ENCODE measurements around the gene PRELID1.

DNA sequence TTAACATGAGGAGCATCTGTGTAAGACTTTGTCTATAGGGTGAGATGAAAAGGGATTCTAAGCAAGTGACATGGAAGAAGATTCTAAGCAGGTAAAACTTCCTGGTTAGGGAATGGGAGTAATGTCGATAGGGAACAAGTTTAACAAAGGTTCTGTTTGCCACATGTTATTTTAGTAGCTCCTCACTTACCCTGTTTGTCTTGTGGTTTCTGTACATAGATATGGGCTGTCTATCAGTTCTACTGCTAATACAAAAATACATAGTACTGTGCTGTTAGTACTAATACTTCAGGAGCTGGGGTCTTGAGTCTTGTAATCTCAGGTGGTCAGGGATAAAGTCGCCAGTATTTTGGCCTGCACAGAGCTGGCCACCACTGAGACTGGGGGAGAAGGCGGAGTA is 32.9 kb upstream of the PRELID1 start:
- TF ChIP-seq, protein P1, sequence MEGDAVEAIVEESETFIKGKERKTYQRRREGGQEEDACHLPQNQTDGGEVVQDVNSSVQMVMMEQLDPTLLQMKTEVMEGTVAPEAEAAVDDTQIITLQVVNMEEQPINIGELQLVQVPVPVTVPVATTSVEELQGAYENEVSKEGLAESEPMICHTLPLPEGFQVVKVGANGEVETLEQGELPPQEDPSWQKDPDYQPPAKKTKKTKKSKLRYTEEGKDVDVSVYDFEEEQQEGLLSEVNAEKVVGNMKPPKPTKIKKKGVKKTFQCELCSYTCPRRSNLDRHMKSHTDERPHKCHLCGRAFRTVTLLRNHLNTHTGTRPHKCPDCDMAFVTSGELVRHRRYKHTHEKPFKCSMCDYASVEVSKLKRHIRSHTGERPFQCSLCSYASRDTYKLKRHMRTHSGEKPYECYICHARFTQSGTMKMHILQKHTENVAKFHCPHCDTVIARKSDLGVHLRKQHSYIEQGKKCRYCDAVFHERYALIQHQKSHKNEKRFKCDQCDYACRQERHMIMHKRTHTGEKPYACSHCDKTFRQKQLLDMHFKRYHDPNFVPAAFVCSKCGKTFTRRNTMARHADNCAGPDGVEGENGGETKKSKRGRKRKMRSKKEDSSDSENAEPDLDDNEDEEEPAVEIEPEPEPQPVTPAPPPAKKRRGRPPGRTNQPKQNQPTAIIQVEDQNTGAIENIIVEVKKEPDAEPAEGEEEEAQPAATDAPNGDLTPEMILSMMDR (conservative IDR thresholded peaks at IDR 0.05; ENCODE audit: low read length), result no peak
- no peak for TF ChIP-seq EZH2phosphoT487 (IDR thresholded peaks at IDR 0.05; ENCODE audit: borderline replicate concordance, low read depth, low read length)

Data from OCI-LY7 (cell line).